Measurements from ENCODE around the gene IFIT3. TPM values are rescaled to one million over a fixed set of nuclear protein-coding genes. Genes with fewer than 3 reads are reported as not detected.

Gene IFIT3
- total and polyA plus RNA-seq, 8 donors, result 2.3 to 11.6 (median 3.9) TPM

DNA sequence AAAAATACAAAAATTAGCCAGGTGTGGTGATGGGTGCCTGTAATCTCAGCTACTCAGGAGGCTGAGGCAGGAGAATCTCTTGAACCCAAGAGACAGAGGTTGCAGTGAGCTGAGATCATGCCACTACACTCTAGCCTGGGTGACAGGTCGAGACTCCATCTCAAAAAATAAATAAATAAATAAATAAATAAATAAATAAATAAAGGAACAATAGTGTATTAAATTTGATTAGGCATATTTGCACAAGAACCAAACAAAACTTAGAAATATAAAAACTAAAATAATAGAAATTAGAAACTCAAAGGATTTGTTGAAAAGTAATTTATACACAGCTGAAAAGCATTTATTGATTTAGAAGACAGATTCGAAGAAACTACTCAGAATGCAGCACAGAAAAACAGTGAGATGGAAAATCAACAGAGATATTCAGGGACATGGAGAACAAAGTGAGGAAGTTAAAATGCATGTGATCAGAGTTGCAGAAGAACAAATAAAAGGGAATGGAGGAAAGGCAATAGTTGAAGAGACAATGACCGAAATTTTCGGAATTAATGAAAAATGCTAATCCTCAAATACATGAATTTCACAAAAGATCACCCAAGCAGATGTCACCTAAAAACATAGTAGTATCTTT, 17.7 kb downstream of the IFIT3 start:
- H3K4me1 ChIP-seq, result no peaks in the 10 kb centered on the region
- intact Hi-C loops (cut with DNase I), result no loop called here
- H3K27ac ChIP-seq, result no peak overlapping the region
- no peaks in the 10 kb centered on the region for H3K36me3 ChIP-seq
- H3K4me3 ChIP-seq, result no peak overlapping the region
- no peaks in the 10 kb centered on the region for H3K27me3 ChIP-seq
- FAIRE-seq (no peak), DNase-seq (no peak), ATAC-seq (no peak)
- H3K9me3 ChIP-seq, result no peaks in the 10 kb centered on the region
- 91 to 92% methylated on average over 4 of the region's 4 CpGs for WGBS, 2 donors
- TF ChIP-seq, protein P1, sequence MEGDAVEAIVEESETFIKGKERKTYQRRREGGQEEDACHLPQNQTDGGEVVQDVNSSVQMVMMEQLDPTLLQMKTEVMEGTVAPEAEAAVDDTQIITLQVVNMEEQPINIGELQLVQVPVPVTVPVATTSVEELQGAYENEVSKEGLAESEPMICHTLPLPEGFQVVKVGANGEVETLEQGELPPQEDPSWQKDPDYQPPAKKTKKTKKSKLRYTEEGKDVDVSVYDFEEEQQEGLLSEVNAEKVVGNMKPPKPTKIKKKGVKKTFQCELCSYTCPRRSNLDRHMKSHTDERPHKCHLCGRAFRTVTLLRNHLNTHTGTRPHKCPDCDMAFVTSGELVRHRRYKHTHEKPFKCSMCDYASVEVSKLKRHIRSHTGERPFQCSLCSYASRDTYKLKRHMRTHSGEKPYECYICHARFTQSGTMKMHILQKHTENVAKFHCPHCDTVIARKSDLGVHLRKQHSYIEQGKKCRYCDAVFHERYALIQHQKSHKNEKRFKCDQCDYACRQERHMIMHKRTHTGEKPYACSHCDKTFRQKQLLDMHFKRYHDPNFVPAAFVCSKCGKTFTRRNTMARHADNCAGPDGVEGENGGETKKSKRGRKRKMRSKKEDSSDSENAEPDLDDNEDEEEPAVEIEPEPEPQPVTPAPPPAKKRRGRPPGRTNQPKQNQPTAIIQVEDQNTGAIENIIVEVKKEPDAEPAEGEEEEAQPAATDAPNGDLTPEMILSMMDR (IDR thresholded peaks at IDR 0.05), result no peak

DNA sequence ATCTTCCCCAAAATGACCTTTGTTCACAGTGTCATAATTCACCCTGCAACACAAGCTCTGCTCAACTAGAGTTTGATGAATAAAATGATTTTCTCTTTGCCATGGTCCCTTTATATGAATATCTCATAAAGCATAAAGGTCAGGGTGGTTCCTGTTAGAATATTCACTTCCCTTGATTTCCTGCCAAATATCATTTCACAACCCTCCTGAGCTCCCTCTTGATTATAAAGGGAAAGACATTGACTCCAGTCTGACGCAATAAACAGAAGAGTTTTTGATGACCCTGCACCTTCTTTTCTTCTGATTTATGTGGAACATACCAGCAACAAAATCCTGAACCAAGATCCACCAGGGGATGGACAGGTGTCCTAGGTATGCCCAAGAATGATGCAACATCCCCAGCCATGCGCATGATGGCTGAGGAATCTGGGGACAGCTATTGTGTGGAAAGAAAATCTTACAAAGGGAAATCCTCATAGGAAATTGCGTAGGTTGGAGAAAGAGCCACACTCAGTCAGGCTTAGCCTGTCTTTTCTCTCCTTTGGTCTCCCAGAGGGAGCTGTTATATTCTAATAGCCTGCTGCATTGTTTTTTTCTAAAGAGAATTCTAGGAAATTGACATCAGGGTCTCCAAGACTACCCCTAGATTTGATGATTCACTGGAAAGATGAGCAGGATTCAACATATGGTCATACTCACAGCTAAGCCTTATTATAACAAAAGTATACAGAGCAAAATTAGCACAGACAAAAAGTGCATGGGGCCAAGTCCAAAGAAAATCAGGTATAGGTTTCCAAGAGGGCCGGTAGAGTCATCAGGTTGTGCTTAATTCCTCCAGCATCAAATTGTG, 18.8 kb downstream of the IFIT3 start:
- no peaks in the 10 kb centered on the region for H3K9me3 ChIP-seq
- peaks cover 0 to 7% (median 5%) of the 10 kb centered on the region in 3 donors for H3K4me1 ChIP-seq
- intact Hi-C loops (cut with DNase I), result no loop called here
- ATAC-seq, result peak in 3 of 4 donors; percentile 25 to 67 (median 47)
- DNase-seq, result no peak
- H3K27ac ChIP-seq, result peak overlapping the region in 2 of 4 donors; percentile 18 to 22
- FAIRE-seq, result peak; percentile 39
- H3K4me3 ChIP-seq, result no peak overlapping the region
- H3K36me3 ChIP-seq, result no peaks in the 10 kb centered on the region
- TF ChIP-seq, protein P1 (IDR thresholded peaks at IDR 0.05), result no peak
- H3K27me3 ChIP-seq, result no peaks in the 10 kb centered on the region
- 73 to 83% methylated on average over 4 of the region's 4 CpGs for WGBS, 2 donors

DNA sequence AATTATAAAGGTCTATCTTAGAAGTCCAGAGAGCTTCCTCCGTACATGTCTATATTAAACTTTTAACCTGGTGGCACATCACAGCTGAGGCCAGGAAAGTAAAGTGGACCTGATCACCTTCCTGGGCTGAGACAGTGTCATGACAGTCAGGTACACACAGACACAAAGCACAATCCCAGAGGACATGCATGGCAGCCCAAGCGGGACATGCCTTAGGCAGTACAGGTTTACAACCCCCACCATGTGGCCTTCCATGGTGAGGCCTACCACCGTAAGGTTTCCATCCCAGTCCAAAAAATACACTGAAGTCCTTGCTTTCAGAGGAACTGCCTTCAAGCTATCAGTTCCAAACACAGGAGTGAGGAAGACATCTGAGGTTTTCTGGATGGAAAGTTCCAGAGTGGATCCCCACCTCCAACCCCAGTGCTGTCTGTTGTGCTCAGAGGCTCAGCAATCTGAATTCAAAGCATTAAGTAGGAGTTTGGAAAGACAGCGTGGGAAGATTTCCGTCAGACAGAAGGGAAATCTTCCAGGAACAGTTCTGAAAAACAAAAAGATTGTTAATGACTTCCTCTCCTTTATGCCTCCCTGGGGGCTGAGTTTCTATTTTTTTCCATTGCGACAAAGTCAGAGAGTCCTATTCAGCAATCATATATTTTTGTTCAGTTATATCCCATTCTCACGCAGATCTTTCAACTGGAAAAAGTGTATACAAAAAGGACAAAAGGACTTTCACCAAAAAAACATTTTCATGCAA, 20.1 kb downstream of the IFIT3 start:
- Histone ChIP-seq H3K4me1 (peaks cover 0 to 8% (median 6%) of the 10 kb centered on the region in 3 donors), H3K27ac (no peak overlapping the region), H3K4me3 (no peak overlapping the region), H3K36me3 (no peaks in the 10 kb centered on the region), H3K27me3 (no peaks in the 10 kb centered on the region), H3K9me3 (no peaks in the 10 kb centered on the region)
- no peak for DNase-seq
- FAIRE-seq, result no peak
- no peak for ATAC-seq
- 83 to 84% methylated on average over 7 of the region's 7 CpGs for WGBS, 2 donors
- intact Hi-C loops (cut with DNase I), result no loop called here
- TF ChIP-seq, protein P1 (IDR thresholded peaks at IDR 0.05), result no peak

DNA sequence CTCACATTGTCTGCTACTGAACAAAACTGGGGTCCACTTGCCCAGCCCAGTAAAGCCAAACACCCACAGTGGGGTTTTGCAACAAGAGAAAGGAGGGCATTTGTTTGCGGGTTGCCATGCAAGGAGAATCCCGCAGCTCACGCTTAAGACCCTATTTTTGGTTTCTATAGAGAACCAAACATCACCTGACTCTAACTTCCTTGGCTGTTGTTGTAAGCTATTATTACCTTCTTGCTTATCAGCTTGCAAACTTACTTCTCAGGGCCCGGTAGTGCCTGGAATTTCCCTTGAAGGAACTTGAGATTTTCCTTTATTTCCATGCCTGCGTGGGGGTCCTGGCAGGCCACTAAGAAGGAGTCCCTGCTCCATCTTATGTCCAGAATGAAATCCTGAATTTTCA, 20.7 kb downstream of the IFIT3 start:
- H3K27ac ChIP-seq, result no peak overlapping the region
- no peak for DNase-seq
- no peak for ATAC-seq
- intact Hi-C loops (cut with DNase I), result no loop called here
- TF ChIP-seq, protein P1 (IDR thresholded peaks at IDR 0.05), result no peak
- 84 to 88% methylated on average over 5 of the region's 5 CpGs for WGBS, 2 donors
- no peak overlapping the region for H3K4me3 ChIP-seq
- H3K4me1 ChIP-seq, result peaks cover 0 to 8% (median 6%) of the 10 kb centered on the region in 3 donors
- no peaks in the 10 kb centered on the region for H3K27me3 ChIP-seq
- FAIRE-seq, result no peak
- no peaks in the 10 kb centered on the region for H3K9me3 ChIP-seq
- H3K36me3 ChIP-seq, result no peaks in the 10 kb centered on the region
